Lower lobe of right lung (tissue), 2 donors: ENCODE measurements around the gene ICAM4. TPM values are rescaled to one million over a fixed set of nuclear protein-coding genes. Genes with fewer than 3 reads are reported as not detected.
"Not testable (repeated sequence)": the region's sequence is repeated elsewhere in the genome, so short reads cannot be mapped to it uniquely, and the experiment has no call there.

Experiments used
- ATAC-seq, 2 donors: fragments of 200-7000 bp; cut with Tn5 transposase; one replicate each; pipeline ENCODE4 v1.9.1; 2020 to 2022; ENCODE audit warnings: mild to moderate bottlenecking in 2 of 2, moderate library complexity in 2 of 2
- DNase-seq: peaks from one replicate; pipeline ENCODE4 v3.0.0-alpha.2; 2020
- H3K27ac ChIP-seq: fragments of 200-600 bp; one replicate; pipeline ENCODE4 v1.8.0; 2022
- H3K27me3 ChIP-seq: fragments of 200-600 bp; one replicate; pipeline ENCODE4 v1.8.0; 2022; ENCODE audit warnings: low read depth
- H3K36me3 ChIP-seq: fragments of 200-600 bp; one replicate; pipeline ENCODE4 v1.8.0; 2022; ENCODE audit warnings: mild to moderate bottlenecking
- H3K4me1 ChIP-seq: fragments of 200-600 bp; one replicate; pipeline ENCODE4 v1.8.0; 2022
- H3K4me3 ChIP-seq: fragments of 200-600 bp; one replicate; pipeline ENCODE4 v1.8.0; 2022; ENCODE audit warnings: mild to moderate bottlenecking
- H3K9me3 ChIP-seq: fragments of 200-600 bp; one replicate; pipeline ENCODE4 v1.8.0; 2022
- CTCF ChIP-seq: fragments of 200-600 bp; IDR thresholded peaks from one replicate; pipeline ENCODE4 v1.8.0; 2022; ENCODE audit warnings: antibody characterized with exemption, mild to moderate bottlenecking
- intact Hi-C: fragments of 100-400 bp; cut with DNase I; formaldehyde crosslinking; loops from one replicate; pipeline ENCODE4 v1.11.0; 2022
- total RNA-seq: library from RNA; stranded (reverse); fragmentation: NEBNext Ultra II Directional; extraction: Animal tissue kit (Norgen Biotek cat#: 25700); gene quantifications from one replicate; pipeline ENCODE4 v1.2.1, GENCODE V29; 2021
- donor health status: DM: no; HTN: yes; CAD: no; lungs with severe emphysema.

ICAM4 gene
- total RNA-seq, 1 donor from 2014 or later = 10.0 TPM

- no peak for DNase-seq
- peaks cover 58% of the 10 kb centered on the region for H3K4me1 ChIP-seq
- intact Hi-C loops = no loop called here
- no peak for ATAC-seq
- TF ChIP-seq CTCF = no peak
- H3K36me3 ChIP-seq = peaks cover 95% of the 10 kb centered on the region
- no peaks in the 10 kb centered on the region for H3K27me3 ChIP-seq
- H3K4me3 ChIP-seq = no peak overlapping the region
- H3K27ac ChIP-seq = peak overlapping the region; percentile 46
- no peaks in the 10 kb centered on the region for H3K9me3 ChIP-seq
These were observed 7.8 kb upstream of the ICAM4 start for GRCh38 chr19:10278935-10279334.

- Histone ChIP-seq H3K27ac (no peak overlapping the region), H3K9me3 (no peaks in the 10 kb centered on the region), H3K4me1 (peaks cover 58% of the 10 kb centered on the region), H3K36me3 (peaks cover 98% of the 10 kb centered on the region), H3K4me3 (no peak overlapping the region), H3K27me3 (no peaks in the 10 kb centered on the region)
- TF ChIP-seq CTCF = no peak
- DNase-seq (no peak), ATAC-seq (peak in 1 of 2 donors; percentile 1)
- intact Hi-C loops = no loop called here
These were observed 6.9 kb upstream of the ICAM4 start for GRCh38 chr19:10279737-10280442.

- H3K27ac ChIP-seq = peak overlapping the region; percentile 11
- not testable (repeated sequence) for H3K27me3 ChIP-seq, DNase-seq
These were observed 4.7 kb upstream of the ICAM4 start for GRCh38 chr19:10282043-10282442.

GRCh38 chr19:10283301-10284064, 3.3 kb upstream of the ICAM4 start:
- Histone ChIP-seq H3K27me3 (no peaks in the 10 kb centered on the region), H3K4me3 (peak overlapping the region; percentile 35), H3K9me3 (no peaks in the 10 kb centered on the region), H3K36me3 (peaks cover 75% of the 10 kb centered on the region), H3K4me1 (peaks cover 73% of the 10 kb centered on the region), H3K27ac (peak overlapping the region; percentile 68)
- intact Hi-C loops = no loop called here
- DNase-seq (peak; percentile 80), ATAC-seq (peak; percentile 18 to 59)
- TF ChIP-seq CTCF = no peak

More at GRCh38 chr19:10282043-10282442, 4.7 kb upstream of the ICAM4 start:
- H3K9me3 ChIP-seq, ATAC-seq, H3K4me3 ChIP-seq, intact Hi-C loops: not testable (repeated sequence)
- H3K36me3 ChIP-seq = peaks cover 90% of the 10 kb centered on the region
- H3K4me1 ChIP-seq = peaks cover 68% of the 10 kb centered on the region

- Histone ChIP-seq H3K36me3 (peaks cover 67% of the 10 kb centered on the region), H3K4me1 (peaks cover 73% of the 10 kb centered on the region), H3K9me3 (no peaks in the 10 kb centered on the region), H3K4me3 (peak overlapping the region; percentile 35), H3K27me3 (peaks cover 4% of the 10 kb centered on the region), H3K27ac (peak overlapping the region; percentile 68)
- DNase-seq (no peak), ATAC-seq (no peak)
- intact Hi-C loops = no loop called here
- TF ChIP-seq CTCF = no peak
These were observed 2.4 kb upstream of the ICAM4 start for GRCh38 chr19:10284065-10284959.
